ENCODE results near the gene LRCH3.

The LRCH3 gene

GRCh38 chr3:197810901-197811300 lies 19.8 kb downstream of the LRCH3 start:
- no peak for TF ChIP-seq CTCF (IDR thresholded peaks at IDR 0.05; ENCODE audit: low read depth, low read length)
- no peak for DNase-seq (ENCODE audit: extremely low read depth, low read depth)

GRCh38 chr3:197811343-197811742 lies 20.3 kb downstream of the LRCH3 start:
- peak; percentile 78 for DNase-seq (ENCODE audit: extremely low read depth, low read depth)

GRCh38 chr3:197814372-197814771 lies 23.3 kb downstream of the LRCH3 start:
- no peak for DNase-seq (ENCODE audit: extremely low read depth, low read depth)
- no peak for TF ChIP-seq CTCF (IDR thresholded peaks at IDR 0.05; ENCODE audit: low read depth, low read length)

More at GRCh38 chr3:197811343-197811742, 20.3 kb downstream of the LRCH3 start:
- TF ChIP-seq CTCF (IDR thresholded peaks at IDR 0.05; ENCODE audit: low read depth, low read length), result no peak

GRCh38 chr3:197820550-197821335 lies 29.7 kb downstream of the LRCH3 start:
- DNase-seq (ENCODE audit: extremely low read depth, low read depth), result no peak
- no peak for TF ChIP-seq CTCF (IDR thresholded peaks at IDR 0.05; ENCODE audit: low read depth, low read length)

GRCh38 chr3:197829397-197830045 lies 38.5 kb downstream of the LRCH3 start:
- TF ChIP-seq CTCF (IDR thresholded peaks at IDR 0.05; ENCODE audit: low read depth, low read length), result no peak

GRCh38 chr3:197830308-197830966 lies 39.4 kb downstream of the LRCH3 start:
- no peak for TF ChIP-seq CTCF (IDR thresholded peaks at IDR 0.05; ENCODE audit: low read depth, low read length)
- no peak for DNase-seq (ENCODE audit: extremely low read depth, low read depth)

More at GRCh38 chr3:197829397-197830045, 38.5 kb downstream of the LRCH3 start:
- DNase-seq (ENCODE audit: extremely low read depth, low read depth), result no peak

- no peak for DNase-seq (ENCODE audit: extremely low read depth, low read depth)
- TF ChIP-seq CTCF (IDR thresholded peaks at IDR 0.05; ENCODE audit: low read depth, low read length), result no peak
Measured at GRCh38 chr3:197830967-197831313, 39.9 kb downstream of the LRCH3 start.

Data from AG09319 (cell line).